Measurements from ENCODE around the gene TANGO6.
"Not testable (repeated sequence)": the region's sequence is repeated elsewhere in the genome, so short reads cannot be mapped to it uniquely, and the experiment has no call there.

The TANGO6 gene

GRCh38 chr16:69005641-69006355 is 162.5 kb downstream of the TANGO6 start:
- DNase-seq (ENCODE audit: low read depth in 2 of 2): no peak

DNA sequence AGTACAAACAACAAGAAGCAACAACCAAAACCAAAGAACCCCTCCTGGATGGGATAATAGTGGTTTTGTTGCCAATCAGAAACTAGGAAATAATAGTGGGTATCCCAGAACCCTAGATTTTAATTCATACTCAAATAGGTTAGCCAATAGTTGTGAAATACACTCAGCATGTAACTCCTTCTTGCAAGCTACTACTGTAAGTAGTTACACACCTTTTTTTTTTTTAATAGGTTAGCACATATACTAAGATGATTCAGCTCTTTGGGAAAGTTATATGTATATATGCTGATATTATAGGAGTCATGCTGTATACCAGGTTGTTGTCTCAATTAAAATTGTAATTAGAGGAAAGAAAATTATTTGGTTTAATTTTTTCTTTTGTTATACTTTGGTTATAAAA is 169.6 kb downstream of the TANGO6 start:
- no peak for DNase-seq (ENCODE audit: low read depth in 2 of 2)

DNA sequence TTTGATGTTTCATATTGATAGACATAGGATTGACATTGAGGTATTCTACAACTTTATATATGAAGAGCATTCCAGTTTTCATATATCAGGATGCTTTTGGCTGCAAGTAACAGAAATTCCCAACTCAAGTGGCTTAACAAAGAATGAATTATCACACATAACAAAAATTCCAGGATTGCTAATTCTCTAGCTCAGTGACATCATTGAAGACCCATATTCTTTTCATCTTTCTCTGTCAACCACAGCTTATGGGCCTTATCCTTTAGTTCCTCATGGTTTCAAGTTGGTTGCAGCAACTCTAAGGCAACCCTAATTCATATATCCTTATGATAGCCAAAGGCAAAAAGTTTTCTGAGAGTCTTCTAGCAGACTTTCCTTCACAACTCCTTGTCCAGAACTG is 170.7 kb downstream of the TANGO6 start:
- DNase-seq (ENCODE audit: low read depth in 2 of 2): no peak

- DNase-seq (ENCODE audit: low read depth in 2 of 2): no peak
These were observed 171.5 kb downstream of the TANGO6 start for GRCh38 chr16:69014811-69015210.

- DNase-seq (ENCODE audit: low read depth in 2 of 2): no peak
These were observed 173.9 kb downstream of the TANGO6 start for GRCh38 chr16:69017036-69017783.

GRCh38 chr16:69019811-69020210 is 176.5 kb downstream of the TANGO6 start:
- no peak for DNase-seq (ENCODE audit: low read depth in 2 of 2)

- no peak for DNase-seq (ENCODE audit: low read depth in 2 of 2)
These were observed 185.8 kb downstream of the TANGO6 start for GRCh38 chr16:69029121-69029520.

GRCh38 chr16:69031877-69032301 is 188.6 kb downstream of the TANGO6 start:
- DNase-seq (ENCODE audit: low read depth in 2 of 2): no peak

GRCh38 chr16:69033151-69033949 is 190.0 kb downstream of the TANGO6 start:
- DNase-seq (ENCODE audit: low read depth in 2 of 2): no peak

DNA sequence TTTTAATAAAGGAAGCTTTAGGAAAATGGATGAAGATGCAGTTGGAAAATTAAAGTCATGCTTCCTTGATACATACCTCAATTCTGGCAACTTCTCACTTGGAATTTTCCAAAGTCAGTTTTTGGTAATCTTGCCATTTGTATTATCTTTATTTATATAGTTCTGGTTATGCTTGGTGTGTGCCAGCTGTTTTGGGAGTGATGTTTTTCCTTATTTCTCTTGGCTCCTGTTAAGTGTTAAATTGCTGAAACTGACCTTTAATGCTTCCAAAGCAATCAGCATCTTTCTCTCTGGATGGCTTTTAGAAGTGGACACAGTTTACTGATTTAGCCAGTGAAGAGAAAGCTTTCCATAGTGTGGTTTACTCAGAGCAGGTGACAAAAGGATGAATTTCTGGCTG is 192.0 kb downstream of the TANGO6 start:
- DNase-seq (ENCODE audit: low read depth in 2 of 2): no peak

- DNase-seq (ENCODE audit: low read depth in 2 of 2): no peak
These were observed 193.2 kb downstream of the TANGO6 start for GRCh38 chr16:69036399-69037091.

DNA sequence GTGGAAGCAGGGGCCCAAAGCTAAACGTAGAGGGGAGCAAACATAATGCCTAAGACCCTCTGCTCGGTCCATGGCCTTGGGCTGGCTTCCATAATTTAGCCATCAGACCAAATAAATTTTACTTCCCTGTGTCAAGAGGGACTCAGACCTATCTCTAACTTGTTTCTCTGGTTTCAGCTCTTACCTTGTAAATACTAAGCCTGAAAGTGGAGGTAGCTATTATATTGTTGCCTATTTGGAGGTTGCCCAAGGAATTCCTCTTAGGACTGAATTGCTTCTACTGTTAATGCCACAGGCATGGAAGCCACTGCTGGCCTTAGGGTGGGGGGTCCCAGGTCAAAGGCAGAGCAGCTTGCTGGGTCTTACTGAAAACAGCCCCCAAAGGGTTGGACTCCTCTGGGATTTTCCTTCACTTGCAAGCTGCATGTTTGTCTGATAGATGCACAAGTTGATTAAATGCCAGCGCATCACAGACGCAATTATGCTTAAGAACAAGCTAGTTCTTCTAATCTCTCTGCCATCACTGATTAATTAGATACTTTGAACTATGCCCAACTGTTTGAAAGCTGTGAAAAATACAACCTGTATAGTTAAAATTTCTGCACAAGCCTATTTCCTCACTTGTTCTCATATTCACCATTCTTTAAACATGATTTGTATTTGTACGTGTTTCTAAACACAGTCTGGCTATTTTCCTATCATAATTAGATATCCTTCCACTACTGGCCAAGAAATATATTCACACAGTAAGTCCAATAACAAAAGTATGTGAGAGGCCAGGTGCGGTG is 194.2 kb downstream of the TANGO6 start:
- DNase-seq (ENCODE audit: low read depth in 2 of 2): no peak

- no peak for DNase-seq (ENCODE audit: low read depth in 2 of 2)
These were observed 196.1 kb downstream of the TANGO6 start for GRCh38 chr16:69039333-69039941.

DNA sequence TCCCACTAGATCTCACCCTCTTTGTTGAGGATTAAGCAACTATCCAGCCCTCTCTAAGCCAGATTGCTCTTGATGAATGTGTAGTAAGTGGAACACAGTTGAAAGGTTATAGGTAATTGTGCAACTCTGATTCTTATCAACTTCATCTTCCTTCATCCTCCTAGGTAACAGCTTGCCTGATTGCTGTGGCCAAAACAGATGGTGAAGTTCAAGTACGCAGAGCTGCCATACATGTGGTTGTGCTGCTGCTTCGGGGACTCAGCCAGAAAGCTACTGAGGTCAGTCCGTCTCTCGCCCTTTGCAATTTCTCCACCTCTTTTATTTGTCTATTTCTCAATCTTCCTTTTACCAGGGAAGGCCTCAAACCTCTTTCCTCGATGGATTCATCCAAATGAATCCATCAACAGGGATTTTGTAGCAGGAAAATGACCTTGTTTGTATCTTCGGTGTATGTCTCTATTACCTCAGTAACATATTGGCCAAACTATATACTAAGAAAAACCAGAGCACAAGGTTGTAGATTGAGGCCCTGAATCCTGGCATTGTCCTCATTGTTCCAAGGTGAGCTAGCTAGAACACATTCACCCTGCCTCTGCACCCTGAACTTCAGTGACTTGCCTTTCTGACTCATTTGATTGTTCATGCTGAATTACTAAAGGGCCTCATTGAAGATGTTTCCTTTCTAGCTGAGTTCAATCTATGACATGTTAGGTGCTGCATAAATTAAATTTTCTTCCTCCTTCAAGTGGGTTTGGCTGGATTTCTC is 197.0 kb downstream of the TANGO6 start:
- no peak for DNase-seq (ENCODE audit: low read depth in 2 of 2)

DNA sequence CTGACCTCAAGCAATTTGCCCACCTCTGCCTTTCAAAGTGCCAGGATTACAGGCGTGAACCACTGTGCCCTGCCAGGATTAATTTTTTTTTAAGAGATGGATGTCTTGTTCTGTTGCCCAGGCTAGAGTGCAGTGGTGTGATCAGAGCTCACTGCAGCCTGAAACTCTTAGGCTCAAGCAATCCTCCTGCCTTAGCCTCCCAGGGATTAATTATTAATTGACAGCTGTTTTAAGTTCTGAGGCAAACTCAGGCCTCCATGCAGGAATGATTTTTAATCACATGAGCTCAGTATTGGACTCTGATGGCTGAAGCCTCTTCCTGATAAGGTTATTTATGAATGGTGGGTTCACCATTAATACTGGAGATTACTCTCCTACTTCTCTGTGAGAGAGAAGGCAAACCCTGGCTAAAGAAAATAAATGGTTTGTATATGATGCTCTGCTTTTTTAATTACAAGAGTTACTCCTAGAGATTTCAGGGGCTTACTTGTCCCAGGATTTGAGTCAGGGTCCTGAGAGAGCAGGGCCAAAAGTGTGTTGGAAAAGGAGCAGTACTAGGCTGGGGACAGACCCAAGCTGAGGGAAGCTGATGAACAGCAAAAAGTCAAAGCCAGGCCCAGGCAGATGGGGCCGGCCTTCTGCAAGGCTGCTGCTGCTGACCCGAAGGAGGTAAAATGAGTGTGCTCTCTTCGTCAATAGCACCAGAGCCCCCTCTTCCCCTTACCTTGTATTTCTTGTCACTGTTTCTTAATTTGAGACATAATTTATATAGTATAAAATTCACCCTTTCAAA is 205.2 kb downstream of the TANGO6 start:
- no peak for DNase-seq (ENCODE audit: low read depth in 2 of 2)

- no peak for DNase-seq (ENCODE audit: low read depth in 2 of 2)
These were observed 205.8 kb downstream of the TANGO6 start for GRCh38 chr16:69049146-69049545.

DNA sequence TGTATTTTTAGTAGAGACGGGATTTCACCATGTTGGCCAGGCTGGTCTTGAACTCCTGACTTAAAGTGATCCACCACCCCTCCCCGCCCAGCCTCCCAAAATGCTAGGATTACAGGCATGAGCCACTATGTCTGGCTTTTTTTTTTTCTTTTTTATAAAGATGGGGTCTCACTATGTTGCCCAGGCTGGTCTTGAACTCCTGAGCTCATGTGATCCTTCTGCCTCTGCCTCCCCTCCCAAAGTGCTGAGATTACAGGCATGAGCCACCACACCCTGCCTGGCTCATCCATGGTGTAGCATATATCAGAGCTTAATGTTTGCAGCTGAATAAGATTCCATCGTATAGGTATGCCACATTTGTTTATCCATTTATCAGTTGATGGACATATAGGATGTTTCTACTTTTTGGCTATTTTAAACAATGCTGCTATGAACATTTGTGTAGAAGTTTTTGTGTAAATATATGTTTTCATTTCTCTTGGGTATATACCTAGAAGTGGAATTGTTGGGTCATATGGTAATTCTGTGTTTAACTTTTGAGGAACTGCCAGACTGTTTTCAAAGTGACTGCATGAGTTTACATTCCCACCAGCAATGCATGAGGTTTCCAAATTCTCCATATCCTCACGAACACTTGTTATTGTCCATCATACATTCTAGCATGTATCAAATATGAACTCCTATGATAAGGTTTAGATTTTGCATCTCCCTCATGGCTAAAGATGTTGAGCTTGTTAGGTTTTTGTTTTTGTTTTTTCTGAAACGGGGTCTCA is 206.5 kb downstream of the TANGO6 start:
- DNase-seq (ENCODE audit: low read depth in 2 of 2): no peak

DNA sequence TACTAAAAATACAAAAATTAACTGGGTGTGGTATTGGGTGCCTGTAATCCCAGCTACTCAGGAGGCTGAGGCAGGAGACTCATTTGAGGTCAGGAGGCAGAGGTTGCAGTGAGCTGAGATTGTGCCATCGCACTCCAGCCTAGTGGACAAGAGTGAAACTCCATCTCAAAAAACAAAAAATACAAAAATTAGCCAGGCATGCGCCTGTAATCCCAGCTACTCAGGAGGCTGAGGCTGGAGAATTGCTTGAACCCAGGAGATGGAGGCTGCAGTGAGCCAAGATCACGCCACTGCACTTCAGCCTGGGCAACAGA is 208.1 kb downstream of the TANGO6 start:
- not testable (repeated sequence) for DNase-seq (ENCODE audit: low read depth in 2 of 2)
